Mononuclear cell (primary cell): Measurements from ENCODE around the gene UST. TPM values are rescaled to one million over a fixed set of nuclear protein-coding genes. Genes with fewer than 3 reads are reported as not detected.
"Not testable (repeated sequence)": the region's sequence is repeated elsewhere in the genome, so short reads cannot be mapped to it uniquely, and the experiment has no call there.

Experiments used
- H3K27me3 ChIP-seq: 2 replicates; pipeline ENCODE4 v1.6.0; 2011; ENCODE audit warnings: low read length, control low read depth; ENCODE audit not compliant: insufficient read depth
- H3K4me1 ChIP-seq: 2 replicates; pipeline ENCODE4 v1.5.1; 2011; ENCODE audit warnings: mild to moderate bottlenecking, low read length, control low read depth; ENCODE audit not compliant: insufficient read depth
- H3K4me3 ChIP-seq: 2 replicates; pipeline ENCODE4 v1.5.1; 2011; ENCODE audit warnings: mild to moderate bottlenecking, low read length, moderate library complexity
- H3K9me3 ChIP-seq: 2 replicates; pipeline ENCODE4 v1.5.1; 2011; ENCODE audit warnings: low read depth, mild to moderate bottlenecking, control low read depth, low read length
- total RNA-seq: library from RNA; depleted of rRNA; stranded (reverse); fragments of >200 nt; gene quantifications from one replicate; pipeline ENCODE4 v1.2.3, GENCODE V29; 2012

Gene UST
- total RNA-seq, 1 donor: 1.5 TPM

- Histone ChIP-seq H3K4me3 (no peak overlapping the region), H3K9me3 (no peaks in the 10 kb centered on the region), H3K27me3 (no peaks in the 10 kb centered on the region), H3K4me1 (no peaks in the 10 kb centered on the region)
These were observed 204.8 kb downstream of the UST start for GRCh38 chr6:148951662-148952061.

GRCh38 chr6:148952147-148953035 is 205.6 kb downstream of the UST start:
- Histone ChIP-seq H3K27me3 (no peaks in the 10 kb centered on the region), H3K4me1 (no peaks in the 10 kb centered on the region), H3K9me3 (no peaks in the 10 kb centered on the region), H3K4me3 (no peak overlapping the region)

- no peaks in the 10 kb centered on the region for H3K9me3 ChIP-seq
- no peak overlapping the region for H3K4me3 ChIP-seq
- H3K4me1 ChIP-seq: no peaks in the 10 kb centered on the region
- no peaks in the 10 kb centered on the region for H3K27me3 ChIP-seq
These were observed 207.6 kb downstream of the UST start for GRCh38 chr6:148954461-148954860.

- Histone ChIP-seq H3K4me1 (no peaks in the 10 kb centered on the region), H3K9me3 (no peaks in the 10 kb centered on the region), H3K27me3 (no peaks in the 10 kb centered on the region)
These were observed 208.1 kb downstream of the UST start for GRCh38 chr6:148954934-148955333.

GRCh38 chr6:148955441-148955840 is 208.6 kb downstream of the UST start:
- Histone ChIP-seq H3K27me3 (no peaks in the 10 kb centered on the region), H3K9me3 (no peaks in the 10 kb centered on the region), H3K4me1 (no peaks in the 10 kb centered on the region), H3K4me3 (no peak overlapping the region)

More at GRCh38 chr6:148954934-148955333, 208.1 kb downstream of the UST start:
- H3K4me3 ChIP-seq: no peak overlapping the region

- not testable (repeated sequence) for H3K4me1 ChIP-seq, H3K9me3 ChIP-seq, H3K27me3 ChIP-seq, H3K4me3 ChIP-seq
These were observed 209.3 kb downstream of the UST start for GRCh38 chr6:148956163-148956562.

GRCh38 chr6:148957752-148958151 is 210.9 kb downstream of the UST start:
- Histone ChIP-seq H3K4me3 (no peak overlapping the region), H3K9me3 (no peaks in the 10 kb centered on the region), H3K4me1 (no peaks in the 10 kb centered on the region), H3K27me3 (no peaks in the 10 kb centered on the region)

- Histone ChIP-seq H3K9me3 (no peaks in the 10 kb centered on the region), H3K4me3 (no peak overlapping the region), H3K4me1 (no peaks in the 10 kb centered on the region), H3K27me3 (no peaks in the 10 kb centered on the region)
These were observed 212.2 kb downstream of the UST start for GRCh38 chr6:148959008-148959407.

- Histone ChIP-seq H3K9me3 (no peaks in the 10 kb centered on the region), H3K4me3 (no peak overlapping the region), H3K4me1 (no peaks in the 10 kb centered on the region), H3K27me3 (no peaks in the 10 kb centered on the region)
These were observed 212.7 kb downstream of the UST start for GRCh38 chr6:148959501-148959900.

GRCh38 chr6:148962854-148963515 is 216.2 kb downstream of the UST start:
- H3K9me3 ChIP-seq: no peaks in the 10 kb centered on the region
- H3K4me3 ChIP-seq: no peak overlapping the region
- H3K4me1 ChIP-seq: no peaks in the 10 kb centered on the region
- no peaks in the 10 kb centered on the region for H3K27me3 ChIP-seq

GRCh38 chr6:148963738-148964137 is 216.9 kb downstream of the UST start:
- no peaks in the 10 kb centered on the region for H3K9me3 ChIP-seq
- H3K27me3 ChIP-seq: no peaks in the 10 kb centered on the region
- H3K4me1 ChIP-seq: no peaks in the 10 kb centered on the region
- no peak overlapping the region for H3K4me3 ChIP-seq

GRCh38 chr6:148964467-148964866 is 217.6 kb downstream of the UST start:
- Histone ChIP-seq H3K27me3 (no peaks in the 10 kb centered on the region), H3K4me3 (no peak overlapping the region), H3K4me1 (no peaks in the 10 kb centered on the region), H3K9me3 (no peaks in the 10 kb centered on the region)

GRCh38 chr6:148965287-148965686 is 218.5 kb downstream of the UST start:
- no peaks in the 10 kb centered on the region for H3K9me3 ChIP-seq
- H3K27me3 ChIP-seq: no peaks in the 10 kb centered on the region
- no peaks in the 10 kb centered on the region for H3K4me1 ChIP-seq
- H3K4me3 ChIP-seq: no peak overlapping the region

- Histone ChIP-seq H3K27me3 (no peaks in the 10 kb centered on the region), H3K9me3 (no peaks in the 10 kb centered on the region), H3K4me1 (no peaks in the 10 kb centered on the region), H3K4me3 (no peak overlapping the region)
These were observed 220.2 kb downstream of the UST start for GRCh38 chr6:148967011-148967520.

GRCh38 chr6:148967541-148967956 is 220.7 kb downstream of the UST start:
- no peaks in the 10 kb centered on the region for H3K27me3 ChIP-seq
- H3K4me3 ChIP-seq: no peak overlapping the region
- H3K4me1 ChIP-seq: no peaks in the 10 kb centered on the region
- H3K9me3 ChIP-seq: no peaks in the 10 kb centered on the region
